Epithelial cell of esophagus (primary cell): ENCODE measurements around the gene CAPZB.

Experiments
- DNase-seq: peaks from one replicate; pipeline ENCODE4 v3.0.0; 2010; ENCODE audit warnings: low read depth
- H3K4me3 ChIP-seq: 2 replicates; pipeline ENCODE4 v1.5.1; 2011; ENCODE audit warnings: mild to moderate bottlenecking, low read length, control low read depth
- TF ChIP-seq, protein P1 (sequence below): IDR thresholded peaks from 2 replicates; pipeline ENCODE4 v1.5.1; 2011; ENCODE audit warnings: low read depth, mild to moderate bottlenecking, low read length, control low read depth, inconsistent platforms; ENCODE audit not compliant: insufficient read depth; ENCODE audit errors: missing control alignments

The CAPZB gene

DNA sequence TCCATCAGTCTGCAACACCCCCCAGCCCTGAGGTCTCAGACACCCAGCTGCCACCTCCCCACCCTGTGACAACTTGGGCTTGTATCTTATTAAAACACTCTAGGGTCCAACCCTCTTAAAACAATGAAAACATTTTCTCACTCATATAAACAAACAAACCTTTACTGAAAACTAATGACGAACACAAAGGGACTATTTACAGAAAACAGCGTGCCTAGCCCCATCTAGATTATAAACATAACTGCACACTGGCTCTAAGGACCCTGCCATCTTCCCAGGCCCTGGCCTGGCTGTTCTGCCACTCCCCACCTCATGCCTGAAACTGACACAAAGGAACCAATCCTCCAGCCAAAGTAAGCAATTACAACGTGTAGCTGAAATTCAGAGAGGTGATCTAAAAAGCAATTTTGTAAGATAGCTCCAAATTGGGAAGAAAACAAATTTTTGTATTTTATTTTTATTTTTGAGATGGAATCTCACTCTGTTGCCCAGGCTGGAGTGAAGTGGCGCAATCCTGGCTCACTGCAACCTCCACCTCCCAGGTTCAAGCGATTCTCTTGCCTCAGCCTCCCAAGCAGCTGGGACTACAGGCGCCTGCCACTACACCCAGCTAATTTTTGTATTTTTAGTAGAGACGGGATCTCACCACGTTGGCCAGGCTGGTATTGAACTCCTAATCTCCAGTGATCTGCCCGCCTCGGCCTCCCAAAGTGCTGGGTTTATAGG, 40.9 kb downstream of the CAPZB start:
- no peak for DNase-seq
- H3K4me3 ChIP-seq = no peak overlapping the region
- TF ChIP-seq, protein P1, sequence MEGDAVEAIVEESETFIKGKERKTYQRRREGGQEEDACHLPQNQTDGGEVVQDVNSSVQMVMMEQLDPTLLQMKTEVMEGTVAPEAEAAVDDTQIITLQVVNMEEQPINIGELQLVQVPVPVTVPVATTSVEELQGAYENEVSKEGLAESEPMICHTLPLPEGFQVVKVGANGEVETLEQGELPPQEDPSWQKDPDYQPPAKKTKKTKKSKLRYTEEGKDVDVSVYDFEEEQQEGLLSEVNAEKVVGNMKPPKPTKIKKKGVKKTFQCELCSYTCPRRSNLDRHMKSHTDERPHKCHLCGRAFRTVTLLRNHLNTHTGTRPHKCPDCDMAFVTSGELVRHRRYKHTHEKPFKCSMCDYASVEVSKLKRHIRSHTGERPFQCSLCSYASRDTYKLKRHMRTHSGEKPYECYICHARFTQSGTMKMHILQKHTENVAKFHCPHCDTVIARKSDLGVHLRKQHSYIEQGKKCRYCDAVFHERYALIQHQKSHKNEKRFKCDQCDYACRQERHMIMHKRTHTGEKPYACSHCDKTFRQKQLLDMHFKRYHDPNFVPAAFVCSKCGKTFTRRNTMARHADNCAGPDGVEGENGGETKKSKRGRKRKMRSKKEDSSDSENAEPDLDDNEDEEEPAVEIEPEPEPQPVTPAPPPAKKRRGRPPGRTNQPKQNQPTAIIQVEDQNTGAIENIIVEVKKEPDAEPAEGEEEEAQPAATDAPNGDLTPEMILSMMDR = no peak

DNA sequence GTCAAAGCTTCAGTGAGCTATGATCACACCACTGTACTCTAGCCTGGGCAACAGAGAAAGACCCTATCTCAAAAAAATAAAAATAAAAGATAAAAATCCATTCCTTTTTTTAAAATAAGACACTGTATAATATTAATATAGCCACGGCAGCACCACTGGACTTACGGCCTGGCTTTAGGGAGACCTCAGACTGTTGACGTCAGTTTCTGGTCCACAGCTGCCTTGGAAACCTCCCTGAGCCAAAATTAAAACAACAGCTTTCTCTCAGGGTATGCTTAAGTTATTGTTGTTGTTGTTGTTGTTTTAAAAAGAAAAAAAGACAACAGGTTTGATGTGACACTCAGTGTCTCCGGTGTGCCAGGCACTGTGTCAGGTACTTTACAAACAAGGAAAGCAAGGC, 42.0 kb downstream of the CAPZB start:
- TF ChIP-seq, protein P1 = no peak
- no peak overlapping the region for H3K4me3 ChIP-seq
- no peak for DNase-seq

DNA sequence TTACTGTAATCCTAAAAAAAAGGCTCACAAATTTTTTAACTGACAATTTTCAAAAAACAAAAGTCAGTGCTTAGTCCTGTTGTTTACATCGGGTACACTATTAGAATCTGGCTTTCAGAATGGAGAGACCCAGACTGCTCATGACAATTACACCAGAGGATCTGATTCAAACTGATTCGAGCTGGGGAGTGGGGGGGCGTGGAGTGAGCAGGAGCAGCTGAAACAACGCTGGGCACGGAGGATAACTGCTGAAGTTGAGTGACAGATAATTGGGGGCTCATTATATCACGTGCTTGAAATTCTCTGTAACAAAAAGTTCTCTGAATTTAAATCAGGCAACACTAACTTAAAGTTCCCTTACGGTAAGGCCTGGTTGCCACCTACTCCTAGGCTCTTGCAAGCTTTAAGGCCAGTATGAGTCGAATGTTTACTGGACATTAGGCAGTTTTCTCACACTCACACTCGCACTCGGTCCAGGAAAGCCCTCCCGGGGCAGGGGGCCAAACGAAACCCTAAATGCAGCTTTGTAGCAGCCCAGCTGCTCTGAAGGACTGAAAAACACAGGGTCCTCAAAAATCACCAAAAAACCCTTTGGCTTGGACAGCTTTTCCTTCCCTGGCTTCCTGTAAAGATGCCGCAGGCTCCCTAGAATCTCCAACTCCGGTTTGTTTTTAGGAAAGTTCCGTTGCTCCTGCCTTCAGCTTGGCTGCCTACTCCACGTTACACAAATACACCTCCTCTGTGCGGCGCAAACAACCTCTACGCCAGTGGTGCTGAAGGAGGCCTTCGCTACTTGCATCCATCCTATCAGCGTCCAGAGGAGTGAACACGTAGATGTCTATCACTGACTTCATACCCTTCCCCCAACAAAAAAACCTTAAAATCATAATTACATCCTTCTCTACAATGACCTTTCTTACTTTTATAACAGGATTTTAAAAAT, 42.9 kb downstream of the CAPZB start:
- no peak overlapping the region for H3K4me3 ChIP-seq
- TF ChIP-seq, protein P1 = no peak
- no peak for DNase-seq

DNA sequence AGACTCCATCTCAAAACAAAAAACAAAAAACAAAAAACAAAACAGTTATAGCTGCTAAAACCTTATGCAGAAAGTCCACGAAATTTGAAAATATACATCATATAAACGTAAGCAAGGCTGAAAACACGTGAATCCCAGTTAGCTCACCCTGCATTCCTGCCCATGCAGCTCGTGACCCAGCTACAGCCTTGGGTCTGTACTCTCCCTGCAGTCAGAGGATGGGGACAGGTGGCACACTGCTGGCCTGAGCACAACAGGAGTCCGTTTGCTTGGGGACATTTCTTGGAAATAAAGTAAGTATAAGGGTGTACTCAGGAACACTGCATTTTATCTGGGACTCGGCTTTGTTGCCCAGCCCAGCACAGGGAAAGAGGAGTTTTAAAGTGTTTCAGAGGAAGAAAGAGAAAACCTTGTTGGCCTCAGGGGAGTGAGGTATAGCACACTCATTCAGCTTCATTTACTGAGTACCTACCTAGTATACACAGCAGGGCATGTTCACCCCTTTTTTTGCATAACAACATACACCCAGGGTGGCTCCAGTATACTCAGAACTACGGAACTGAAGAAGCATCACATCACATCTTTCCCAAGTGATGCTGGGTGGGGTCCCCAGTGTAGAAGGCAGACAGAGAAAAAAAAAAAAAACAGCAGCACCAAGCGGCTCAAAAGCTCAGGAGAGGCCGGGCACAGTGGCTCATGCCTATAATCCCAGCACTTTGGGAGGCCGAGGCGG, 44.1 kb downstream of the CAPZB start:
- no peak overlapping the region for H3K4me3 ChIP-seq
- DNase-seq = no peak
- TF ChIP-seq, protein P1 = no peak

DNA sequence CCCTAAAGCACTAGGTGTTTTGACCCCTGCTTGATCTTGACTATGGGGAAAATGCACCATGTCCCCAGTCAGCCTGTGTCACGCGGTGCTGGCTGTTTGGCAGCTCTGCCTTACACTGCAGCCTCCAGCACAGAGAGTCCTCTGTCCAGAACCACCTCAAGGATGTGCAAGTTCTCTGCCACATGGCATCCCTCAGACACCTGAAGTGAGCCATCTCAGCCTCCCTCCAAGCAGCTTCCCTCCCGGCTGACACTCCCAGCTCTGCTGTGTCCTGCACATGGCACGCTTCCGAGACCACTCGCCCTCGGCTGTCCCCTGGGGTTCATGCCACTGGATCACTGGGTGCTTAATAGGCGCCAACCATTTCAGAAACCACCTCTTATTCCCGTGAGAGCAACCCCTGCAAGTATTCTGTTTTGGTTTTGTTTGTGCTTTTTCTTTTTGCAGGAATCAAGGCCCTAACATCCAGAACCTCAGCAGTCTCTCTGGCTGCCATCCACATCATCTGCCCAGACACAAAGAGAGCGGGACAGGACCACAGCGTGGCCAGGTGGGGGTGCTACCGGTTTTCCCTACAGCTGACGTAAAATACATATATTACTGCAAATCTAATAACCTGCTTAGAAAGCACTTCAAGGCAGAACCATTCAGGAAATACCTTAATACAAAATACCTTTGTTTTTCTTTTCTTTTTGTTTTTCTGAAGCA, 45.7 kb downstream of the CAPZB start:
- TF ChIP-seq, protein P1 = no peak
- no peak for DNase-seq
- H3K4me3 ChIP-seq = no peak overlapping the region

DNA sequence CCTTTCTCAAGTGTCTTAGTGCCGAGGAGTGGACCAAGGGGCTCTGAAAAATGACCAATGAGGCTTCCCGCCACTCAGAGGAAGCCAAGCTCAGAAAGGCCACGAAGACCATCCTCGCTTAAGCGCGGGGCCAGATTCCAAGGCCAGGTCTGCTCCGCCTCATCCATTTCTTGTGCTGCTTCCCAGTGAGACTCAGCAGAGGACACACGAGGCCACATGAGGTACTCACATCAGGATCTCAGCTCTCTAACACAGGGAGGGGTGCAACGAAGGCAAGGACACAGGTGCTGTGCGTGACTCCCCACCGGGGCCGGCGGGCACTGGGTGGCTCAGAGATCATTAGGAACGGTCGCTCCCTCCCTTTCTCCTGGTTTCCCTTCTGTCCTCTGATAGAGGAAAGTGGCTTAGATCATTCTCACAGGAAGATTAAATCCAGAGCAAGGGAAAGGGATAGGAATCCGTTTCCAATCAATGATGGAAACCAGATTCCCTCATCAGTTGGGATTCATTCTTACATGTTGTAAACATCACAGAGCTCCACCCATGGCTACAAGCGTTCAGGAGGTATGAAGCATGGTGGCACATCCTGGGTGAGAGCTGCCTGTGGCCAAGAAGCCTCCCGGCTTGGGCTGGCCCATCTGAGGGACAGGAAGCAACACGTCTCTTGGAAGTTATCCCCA, 46.7 kb downstream of the CAPZB start:
- no peak for DNase-seq
- TF ChIP-seq, protein P1 = no peak
- H3K4me3 ChIP-seq = no peak overlapping the region
